Measurements from ENCODE around the gene CTNND1. TPM values are rescaled to one million over a fixed set of nuclear protein-coding genes. Genes with fewer than 3 reads are reported as not detected.

Gene CTNND1
- total and polyA plus RNA-seq, 3 donors from 2014 or later = 134 to 227 (median 178) TPM

DNA sequence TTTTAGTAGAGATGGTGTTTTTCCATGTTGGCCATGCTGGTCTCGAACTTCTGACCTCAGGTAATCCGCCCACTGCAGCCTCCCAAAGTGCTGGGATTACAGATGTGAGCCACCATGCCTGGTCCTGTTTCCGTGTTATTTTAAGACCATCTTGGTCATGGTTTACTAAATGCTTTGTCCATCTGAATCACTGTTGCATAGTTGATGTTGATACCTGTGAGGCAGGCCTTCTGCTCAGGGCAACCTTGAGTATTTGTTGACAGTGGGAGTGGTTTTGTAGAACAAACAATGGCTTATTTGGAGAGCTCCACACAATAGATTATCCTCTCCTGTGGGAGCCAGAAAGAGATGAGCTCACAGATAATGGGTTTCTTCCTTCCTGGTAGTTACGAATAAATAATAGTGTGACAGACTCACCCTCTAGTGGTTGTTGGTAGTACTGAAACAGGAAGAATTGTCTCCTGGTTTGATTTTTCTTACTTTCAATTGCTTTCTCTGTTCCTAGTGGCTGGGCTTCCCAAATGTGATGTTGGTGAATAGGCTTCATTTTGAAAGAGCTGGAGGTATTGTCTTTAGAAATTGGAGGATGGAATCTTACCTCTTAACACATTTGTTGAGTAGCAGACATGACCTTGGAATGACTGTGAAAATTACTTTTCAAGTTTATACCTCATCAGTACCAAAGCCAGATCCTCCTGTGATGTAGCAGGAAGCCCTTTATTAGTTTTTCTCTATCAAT is 39.0 kb downstream of the CTNND1 start:
- Histone ChIP-seq H3K27ac (peak overlapping the region; percentile 19 to 28), H3K4me1 (peaks cover 35% of the 10 kb centered on the region), H3K36me3 (ENCODE audit: low read depth, missing control alignments) (no peaks in the 10 kb centered on the region), H3K4me3 (no peak overlapping the region), H3K9me3 (no peaks in the 10 kb centered on the region), H3K27me3 (no peaks in the 10 kb centered on the region)
- DNase-seq = no peak
- 59 to 70% methylated on average over 4 of the region's 4 CpGs for WGBS, 2 donors
- intact Hi-C loops (cut with DNase I; ENCODE audit: low total_unique reads) = loop anchor here (10.0 kb wide), 1 partner anchor 56 kb away; the partner anchor contains the start of gene SELENOH
- TF ChIP-seq POLR2A (IDR thresholded peaks at IDR 0.05) (no peak), CTCF (IDR thresholded peaks at IDR 0.05) (peak; percentile 84 to 93 (median 90))

DNA sequence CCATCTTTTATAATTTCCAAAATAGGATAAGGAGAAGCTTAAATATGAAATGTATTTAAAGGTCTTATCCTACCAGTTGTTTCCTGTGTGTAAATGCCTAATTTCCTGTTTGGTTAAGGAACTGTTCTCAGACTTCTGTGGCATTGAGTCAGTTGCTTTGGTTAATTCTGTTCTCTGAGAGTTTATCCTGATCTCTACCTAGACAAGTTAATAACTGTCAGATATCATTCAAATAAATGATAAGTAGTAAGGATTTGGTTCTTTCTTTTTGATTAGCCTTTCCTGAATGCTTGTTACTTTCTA is 39.5 kb downstream of the CTNND1 start:
- Histone ChIP-seq H3K27me3 (no peaks in the 10 kb centered on the region), H3K4me3 (no peak overlapping the region), H3K36me3 (ENCODE audit: low read depth, missing control alignments) (no peaks in the 10 kb centered on the region), H3K27ac (peak overlapping the region in 1 of 2 donors; percentile 19), H3K9me3 (no peaks in the 10 kb centered on the region), H3K4me1 (peaks cover 35% of the 10 kb centered on the region)
- TF ChIP-seq CTCF (IDR thresholded peaks at IDR 0.05) = no peak
- no peak for TF ChIP-seq POLR2A (IDR thresholded peaks at IDR 0.05)
- DNase-seq = no peak
- intact Hi-C loops (cut with DNase I; ENCODE audit: low total_unique reads) = loop anchor here (10.0 kb wide), 1 partner anchor 56 kb away; the partner anchor contains the start of gene SELENOH

GRCh38 chr11:57802411-57802810 is 40.8 kb downstream of the CTNND1 start:
- Histone ChIP-seq H3K27ac (no peak overlapping the region), H3K36me3 (ENCODE audit: low read depth, missing control alignments) (no peaks in the 10 kb centered on the region), H3K9me3 (no peaks in the 10 kb centered on the region), H3K27me3 (no peaks in the 10 kb centered on the region), H3K4me3 (no peak overlapping the region), H3K4me1 (peaks cover 35% of the 10 kb centered on the region)
- DNase-seq = no peak
- intact Hi-C loops (cut with DNase I; ENCODE audit: low total_unique reads) = loop anchor here (10.0 kb wide), 1 partner anchor 58 kb away; the partner anchor contains the start of gene SELENOH
- no peak for TF ChIP-seq POLR2A (IDR thresholded peaks at IDR 0.05)
- no peak for TF ChIP-seq CTCF (IDR thresholded peaks at IDR 0.05)
- 74 to 75% methylated on average over 3 of the region's 3 CpGs for WGBS, 2 donors

DNA sequence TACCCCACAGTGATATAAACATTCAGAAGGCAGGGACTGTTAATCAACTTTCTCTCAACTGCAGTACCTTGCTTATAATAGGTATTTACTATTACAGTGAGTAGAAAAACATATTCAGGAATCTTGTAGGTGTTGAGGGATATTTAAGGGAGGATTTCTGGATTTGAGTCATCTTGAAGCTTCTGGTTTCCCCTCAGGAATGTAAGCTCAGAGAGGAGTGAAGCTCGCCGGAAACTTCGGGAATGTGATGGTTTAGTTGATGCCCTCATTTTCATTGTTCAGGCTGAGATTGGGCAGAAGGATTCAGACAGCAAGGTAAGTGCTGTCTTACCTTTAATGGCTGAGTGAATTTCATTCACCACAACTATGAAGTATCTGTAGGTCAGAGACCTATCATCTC is 42.9 kb downstream of the CTNND1 start:
- WGBS, 2 donors = 86 to 88% methylated on average over 3 of the region's 3 CpGs
- Histone ChIP-seq H3K36me3 (ENCODE audit: low read depth, missing control alignments) (no peaks in the 10 kb centered on the region), H3K27me3 (no peaks in the 10 kb centered on the region), H3K9me3 (no peaks in the 10 kb centered on the region), H3K27ac (no peak overlapping the region), H3K4me3 (no peak overlapping the region), H3K4me1 (peaks cover 23% of the 10 kb centered on the region)
- DNase-seq = no peak
- TF ChIP-seq POLR2A (IDR thresholded peaks at IDR 0.05) (no peak), CTCF (IDR thresholded peaks at IDR 0.05) (no peak)
- intact Hi-C loops (cut with DNase I; ENCODE audit: low total_unique reads) = loop anchor here (10.0 kb wide), 1 partner anchor 60 kb away; the partner anchor contains the start of gene SELENOH

DNA sequence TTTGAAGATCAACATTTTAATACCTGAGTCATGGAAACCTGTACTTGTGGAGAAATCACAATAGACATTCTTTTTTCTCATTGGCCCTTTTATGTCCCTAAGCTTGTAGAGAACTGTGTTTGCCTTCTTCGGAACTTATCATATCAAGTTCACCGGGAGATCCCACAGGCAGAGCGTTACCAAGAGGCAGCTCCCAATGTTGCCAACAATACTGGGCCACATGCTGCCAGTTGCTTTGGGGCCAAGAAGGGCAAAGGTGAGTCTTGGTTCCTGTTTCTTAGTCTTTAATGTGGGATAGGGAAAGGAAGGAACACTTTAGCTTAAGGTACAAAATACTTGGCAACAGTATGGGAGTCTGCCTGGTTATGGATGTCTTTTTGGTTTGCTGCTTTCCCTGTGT is 44.2 kb downstream of the CTNND1 start:
- no peaks in the 10 kb centered on the region for H3K27me3 ChIP-seq
- intact Hi-C loops (cut with DNase I; ENCODE audit: low total_unique reads) = loop anchor here (10.0 kb wide), 1 partner anchor 61 kb away; the partner anchor contains the start of gene SELENOH
- no peak overlapping the region for H3K27ac ChIP-seq
- no peaks in the 10 kb centered on the region for H3K36me3 ChIP-seq (ENCODE audit: low read depth, missing control alignments)
- no peak overlapping the region for H3K4me3 ChIP-seq
- H3K4me1 ChIP-seq = peaks cover 10% of the 10 kb centered on the region
- DNase-seq = no peak
- no peaks in the 10 kb centered on the region for H3K9me3 ChIP-seq
- 68% methylated on average over 3 of the region's 3 CpGs for WGBS, 2 donors
- TF ChIP-seq CTCF (IDR thresholded peaks at IDR 0.05) = no peak
- no peak for TF ChIP-seq POLR2A (IDR thresholded peaks at IDR 0.05)

All from testis (tissue), 3 donors.